Activated CD8-positive, alpha-beta T cell treated with anti-CD3 and anti-CD28 coated beads, Interleukin-2, amount 10 ng/mL, durations not matched to agents 7 days and 5 days (primary cell): ENCODE data around the gene AGPS. TPM values are rescaled to one million over a fixed set of nuclear protein-coding genes. Genes with fewer than 3 reads are reported as not detected.
A peak's percentile ranks its signal among the peaks of the same experiment; 100 is the strongest.
"Not testable (repeated sequence)": the region's sequence is repeated elsewhere in the genome, so short reads cannot be mapped to it uniquely, and the experiment has no call there.

Experiments
- ATAC-seq: fragments of 150-1000 bp; cut with Tn5 transposase; one replicate; pipeline ENCODE4 v1.10.0; 2021; ENCODE audit warnings: moderate library complexity
- CTCF ChIA-PET: fragments of 350-600 bp; sonication (Branson Sonifier 250); formaldehyde crosslinking; loops from one replicate; lab custom pipeline; 2021; ENCODE audit warnings: antibody characterized with exemption; lab: Charles Lee
- POLR2A ChIA-PET: fragments of 350-600 bp; sonication (Branson Sonifier 250); formaldehyde crosslinking; loops from one replicate; lab custom pipeline; 2021; ENCODE audit warnings: antibody characterized with exemption; lab: Charles Lee
- DNase-seq: peaks from one replicate; pipeline ENCODE4 v3.0.0-alpha.2; 2020
- H3K27ac Mint-ChIP-seq: one replicate; pipeline ENCODE4 v1.8.0; 2021; ENCODE audit warnings: mild to moderate bottlenecking, mixed read lengths
- H3K27me3 Mint-ChIP-seq: one replicate; pipeline ENCODE4 v1.8.0; 2021; ENCODE audit warnings: low read depth, mixed read lengths
- H3K36me3 Mint-ChIP-seq: one replicate; pipeline ENCODE4 v1.8.0; 2021; ENCODE audit warnings: low read depth, mixed read lengths
- H3K4me1 Mint-ChIP-seq: one replicate; pipeline ENCODE4 v1.8.0; 2021; ENCODE audit warnings: low read depth, mixed read lengths
- H3K4me3 Mint-ChIP-seq: one replicate; pipeline ENCODE4 v1.8.0; 2021; ENCODE audit warnings: mild to moderate bottlenecking, mixed read lengths
- H3K9me3 Mint-ChIP-seq: one replicate; pipeline ENCODE4 v1.8.0; 2022; ENCODE audit warnings: mixed read lengths; ENCODE audit not compliant: insufficient read depth
- total RNA-seq, 2 experiments: library from RNA; stranded (reverse); gene quantifications; one replicate each; pipeline ENCODE4 v1.2.3, GENCODE V29; 2021

Gene AGPS
- 10 to 100 TPM; 65.9 to 67.9 TPM for total RNA-seq

- H3K9me3 Mint-ChIP-seq, result no peaks in the 10 kb centered on the region
- POLR2A ChIA-PET, result interaction anchor here (0.7 to 3.3 kb wide), 7 partner anchors 9 to 243 kb away, joined by 3 to 25 read pairs (median 4); partner anchors contain the start of gene NFE2L2
- CTCF ChIA-PET, result interaction anchor here (0.8 to 5.9 kb wide), 13 partner anchors 23 to 244 kb away, joined by 3 to 42 read pairs (median 5); partner anchors contain the start of gene NFE2L2
- ATAC-seq (peak; percentile 96), DNase-seq (peak; percentile 86)
- peak within 1 kb of the TSS; percentile 93 for H3K27ac Mint-ChIP-seq
- H3K4me3 Mint-ChIP-seq, result peak within 1 kb of the TSS; percentile 88
- H3K36me3 Mint-ChIP-seq, result peaks cover 23% of the 10 kb centered on the region
- H3K27me3 Mint-ChIP-seq, result no peaks in the 10 kb centered on the region
- peaks cover 52% of the 10 kb centered on the region for H3K4me1 Mint-ChIP-seq
Measured at GRCh38 chr2:177392373-177393202, at the start of gene AGPS. Gene AGPS (plus strand): TSS chr2:177392773. CDS start chr2:177392790, 17 bp downstream.

- H3K36me3 Mint-ChIP-seq, result no peaks in the 10 kb centered on the region
- no peak overlapping the region for H3K27ac Mint-ChIP-seq
- ChIA-PET CTCF (interaction anchor here (1.1 to 6.5 kb wide), 3 partner anchors 8 to 179 kb away, joined by 5 to 46 read pairs (median 6); no protein-coding TSS in a partner anchor), POLR2A (no interaction called here)
- H3K4me3 Mint-ChIP-seq, result no peak overlapping the region
- no peak for DNase-seq
- no peak for ATAC-seq
- H3K4me1 Mint-ChIP-seq, result peaks cover 5% of the 10 kb centered on the region
- H3K27me3 Mint-ChIP-seq, result no peaks in the 10 kb centered on the region
- H3K9me3 Mint-ChIP-seq, result no peaks in the 10 kb centered on the region
Measured at GRCh38 chr2:177343773-177344172, 48.8 kb upstream of the AGPS start.

GRCh38 chr2:177344316-177344715 lies 48.3 kb upstream of the AGPS start:
- Mint-ChIP-seq H3K27me3 (no peaks in the 10 kb centered on the region), H3K9me3 (no peaks in the 10 kb centered on the region), H3K4me1 (peaks cover 5% of the 10 kb centered on the region), H3K4me3 (no peak overlapping the region), H3K27ac (no peak overlapping the region), H3K36me3 (no peaks in the 10 kb centered on the region)
- no peak for ATAC-seq
- POLR2A ChIA-PET, result no interaction called here
- CTCF ChIA-PET, result interaction anchor here (2.0 to 6.5 kb wide), 2 partner anchors 8 to 180 kb away, joined by 5 to 46 read pairs; no protein-coding TSS in a partner anchor
- DNase-seq, result no peak

GRCh38 chr2:177346192-177346591 lies 46.4 kb upstream of the AGPS start:
- no peaks in the 10 kb centered on the region for H3K9me3 Mint-ChIP-seq

GRCh38 chr2:177347570-177347969 lies 45.0 kb upstream of the AGPS start:
- no peak overlapping the region for H3K4me3 Mint-ChIP-seq
- no peaks in the 10 kb centered on the region for H3K36me3 Mint-ChIP-seq
- no peaks in the 10 kb centered on the region for H3K9me3 Mint-ChIP-seq
- ATAC-seq (no peak), DNase-seq (no peak)
- no peak overlapping the region for H3K27ac Mint-ChIP-seq
- peaks cover 5% of the 10 kb centered on the region for H3K4me1 Mint-ChIP-seq
- POLR2A ChIA-PET, result no interaction called here
- no peaks in the 10 kb centered on the region for H3K27me3 Mint-ChIP-seq
- CTCF ChIA-PET, result interaction anchor here (1.2 to 6.5 kb wide), 3 partner anchors 11 to 182 kb away, joined by 4 to 46 read pairs (median 5); no protein-coding TSS in a partner anchor

More at GRCh38 chr2:177346192-177346591, 46.4 kb upstream of the AGPS start:
- POLR2A ChIA-PET, result no interaction called here
- Mint-ChIP-seq H3K27ac (no peak overlapping the region), H3K4me3 (no peak overlapping the region), H3K27me3 (no peaks in the 10 kb centered on the region), H3K36me3 (no peaks in the 10 kb centered on the region), H3K4me1 (peaks cover 5% of the 10 kb centered on the region)
- CTCF ChIA-PET, result interaction anchor here (0.7 to 6.5 kb wide), 4 partner anchors 10 to 181 kb away, joined by 3 to 46 read pairs (median 6); no protein-coding TSS in a partner anchor
- ATAC-seq (no peak), DNase-seq (no peak)

GRCh38 chr2:177348118-177348654 lies 44.4 kb upstream of the AGPS start:
- Mint-ChIP-seq H3K27me3 (no peaks in the 10 kb centered on the region), H3K36me3 (no peaks in the 10 kb centered on the region), H3K9me3 (no peaks in the 10 kb centered on the region), H3K4me1 (peaks cover 5% of the 10 kb centered on the region), H3K27ac (no peak overlapping the region), H3K4me3 (no peak overlapping the region)
- no peak for DNase-seq
- CTCF ChIA-PET, result interaction anchor here (1.3 to 6.5 kb wide), 2 partner anchors 12 to 182 kb away, joined by 5 to 46 read pairs; no protein-coding TSS in a partner anchor
- POLR2A ChIA-PET, result no interaction called here
- no peak for ATAC-seq

- H3K27me3 Mint-ChIP-seq, result no peaks in the 10 kb centered on the region
- ChIA-PET CTCF (interaction anchor here (1.3 to 6.5 kb wide), 2 partner anchors 13 to 45 kb away, joined by 3 to 46 read pairs; no protein-coding TSS in a partner anchor), POLR2A (interaction anchor here (0.7 kb wide), 1 partner anchor 11 kb away, joined by 3 read pairs; no protein-coding TSS in a partner anchor)
- H3K36me3 Mint-ChIP-seq, result no peaks in the 10 kb centered on the region
- DNase-seq, result no peak
- H3K27ac Mint-ChIP-seq, result no peak overlapping the region
- ATAC-seq, result no peak
- H3K9me3 Mint-ChIP-seq, result no peaks in the 10 kb centered on the region
- no peak overlapping the region for H3K4me3 Mint-ChIP-seq
- peaks cover 5% of the 10 kb centered on the region for H3K4me1 Mint-ChIP-seq
Measured at GRCh38 chr2:177348733-177349693, 43.6 kb upstream of the AGPS start.

GRCh38 chr2:177350624-177351023 lies 41.9 kb upstream of the AGPS start:
- ChIA-PET POLR2A (interaction anchor here (0.6 kb wide), 1 partner anchor 191 kb away, joined by 3 read pairs; no protein-coding TSS in a partner anchor), CTCF (interaction anchor here (1.5 to 2.7 kb wide), 2 partner anchors 16 to 65 kb away, joined by 4 to 9 read pairs; no protein-coding TSS in a partner anchor)
- not testable (repeated sequence) for H3K4me3 Mint-ChIP-seq, ATAC-seq, H3K27me3 Mint-ChIP-seq, H3K36me3 Mint-ChIP-seq, DNase-seq, H3K4me1 Mint-ChIP-seq, H3K9me3 Mint-ChIP-seq, H3K27ac Mint-ChIP-seq

- H3K27ac Mint-ChIP-seq, H3K4me3 Mint-ChIP-seq, H3K36me3 Mint-ChIP-seq, H3K27me3 Mint-ChIP-seq, H3K4me1 Mint-ChIP-seq, DNase-seq, H3K9me3 Mint-ChIP-seq, POLR2A ChIA-PET, ATAC-seq: not testable (repeated sequence)
- CTCF ChIA-PET, result interaction anchor here (1.5 to 2.7 kb wide), 2 partner anchors 16 to 64 kb away, joined by 4 to 9 read pairs; no protein-coding TSS in a partner anchor
Measured at GRCh38 chr2:177351121-177351520, 41.5 kb upstream of the AGPS start.

GRCh38 chr2:177352441-177353186 lies 40.0 kb upstream of the AGPS start:
- H3K4me1 Mint-ChIP-seq, result peaks cover 5% of the 10 kb centered on the region
- H3K36me3 Mint-ChIP-seq, result no peaks in the 10 kb centered on the region
- DNase-seq, result no peak
- no peak for ATAC-seq
- H3K9me3 Mint-ChIP-seq, result no peaks in the 10 kb centered on the region
- H3K27ac Mint-ChIP-seq, result no peak overlapping the region
- CTCF ChIA-PET, result interaction anchor here (1.0 to 2.7 kb wide), 3 partner anchors 18 to 191 kb away, joined by 3 to 9 read pairs (median 7); no protein-coding TSS in a partner anchor
- H3K27me3 Mint-ChIP-seq, result no peaks in the 10 kb centered on the region
- H3K4me3 Mint-ChIP-seq, result no peak overlapping the region
- POLR2A ChIA-PET, result no interaction called here
